PC-9 (cell line): ENCODE data around the gene SDHA. TPM values are rescaled to one million over a fixed set of nuclear protein-coding genes. Genes with fewer than 3 reads are reported as not detected.
A peak's percentile ranks its signal among the peaks of the same experiment; 100 is the strongest.
"Not testable (repeated sequence)": the region's sequence is repeated elsewhere in the genome, so short reads cannot be mapped to it uniquely, and the experiment has no call there.

ENCODE experiments used
- Bru-seq: library from RNA; stranded (reverse); fragments of 400-500 nt; gene quantifications from one replicate; lab custom pipeline; 2021; lab: Mats Ljungman, UMichigan
- BruChase-seq, 2 experiments: library from RNA; stranded (reverse); fragments of 400-500 nt; gene quantifications; one replicate each; lab custom pipeline; 2021; lab: Mats Ljungman, UMichigan
- BruUV-seq: library from RNA; stranded (reverse); fragments of 400-500 nt; replicated peaks from 2 replicates; lab custom pipeline; 2021; lab: Mats Ljungman, UMichigan
- CTCF ChIA-PET: fragments of 300-600 bp; sonication (Branson Sonifier 250); formaldehyde crosslinking; loops from one replicate; lab custom pipeline; 2022; ENCODE audit warnings: antibody characterized with exemption; lab: Charles Lee
- POLR2A ChIA-PET: fragments of 300-600 bp; sonication (Branson Sonifier 250); formaldehyde crosslinking; loops from one replicate; lab custom pipeline; 2022; ENCODE audit warnings: antibody characterized with exemption; ENCODE audit not compliant: unreplicated experiment; lab: Charles Lee
- DNase-seq, 2 experiments: peaks; one replicate each; pipeline versions ENCODE4 v3.0.0 to v3.0.0-alpha.2; 2015 to 2022; ENCODE audit warnings: mixed read lengths in 1 of 2
- H2AFZ ChIP-seq: fragments of 200-600 bp; sonication (generic); 2 replicates; pipeline ENCODE4 v1.8.1; 2017; ENCODE audit warnings: antibody characterized with exemption
- H3F3A ChIP-seq: fragments of 200-600 bp; sonication (generic); 2 replicates; pipeline ENCODE4 v1.8.1; 2017; ENCODE audit warnings: antibody characterized with exemption, mild to moderate bottlenecking, low read depth; ENCODE audit not compliant: insufficient read depth
- H3K27ac ChIP-seq: fragments of 200-600 bp; sonication (generic); 2 replicates; pipeline ENCODE4 v1.6.1; 2016; ENCODE audit warnings: mixed run types
- H3K27me3 ChIP-seq: fragments of 200-600 bp; sonication (generic); 2 replicates; pipeline ENCODE4 v1.6.1; 2016; ENCODE audit warnings: low read depth, mixed run types; ENCODE audit not compliant: insufficient read depth
- H3K36me3 ChIP-seq: fragments of 200-600 bp; sonication (generic); 2 replicates; pipeline ENCODE4 v1.6.1; 2016; ENCODE audit warnings: low read depth, mixed run types
- H3K4me1 ChIP-seq: fragments of 200-600 bp; sonication (generic); replicated peaks from 2 replicates; pipeline ENCODE4 v1.6.1; 2016; ENCODE audit warnings: mixed run types; ENCODE audit not compliant: insufficient read depth
- H3K4me2 ChIP-seq: fragments of 200-600 bp; sonication (generic); 2 replicates; pipeline ENCODE4 v1.6.1; 2017; ENCODE audit warnings: mixed run types
- H3K4me3 ChIP-seq: fragments of 200-600 bp; sonication (generic); 2 replicates; pipeline ENCODE4 v1.6.1; 2016; ENCODE audit warnings: mixed run types
- H3K79me2 ChIP-seq: fragments of 200-600 bp; sonication (generic); 2 replicates; pipeline ENCODE4 v1.6.1; 2017; ENCODE audit warnings: low read depth, mixed run types
- H3K9me2 ChIP-seq: fragments of 200-600 bp; sonication (generic); 2 replicates; pipeline ENCODE4 v1.8.1; 2017; ENCODE audit warnings: mild to moderate bottlenecking; ENCODE audit not compliant: insufficient read depth
- H3K9me3 ChIP-seq: fragments of 200-600 bp; sonication (generic); 2 replicates; pipeline ENCODE4 v1.8.1; 2016; ENCODE audit warnings: low read depth; ENCODE audit not compliant: insufficient read depth
- H4K20me1 ChIP-seq: fragments of 200-600 bp; sonication (generic); 2 replicates; pipeline ENCODE4 v1.8.1; 2017; ENCODE audit not compliant: insufficient read depth
- EZH2 ChIP-seq: fragments of 200-600 bp; sonication (generic); IDR thresholded peaks from 2 replicates; pipeline ENCODE4 v1.8.0; 2017; ENCODE audit warnings: antibody characterized with exemption, low read depth
- intact Hi-C: fragments of 100-400 bp; cut with micrococcal nuclease; formaldehyde crosslinking; loops from one replicate; pipeline ENCODE4 v1.10.0; 2022; ENCODE audit not compliant: unreplicated experiment
- long read RNA-seq: library from polyadenylated mRNA; stranded (forward); transcript quantifications from one replicate; pipeline ENCODE4 v2.0.0, GENCODE V29; 2022
- total RNA-seq: library from RNA; stranded (reverse); gene quantifications from 2 replicates; pipeline ENCODE4 v1.2.3, GENCODE V29; 2021
- TF ChIP-seq, protein P1 (sequence below): fragments of 200-600 bp; sonication (generic); conservative IDR thresholded peaks from 2 replicates; pipeline ENCODE4 v1.6.1; 2017; ENCODE audit warnings: mixed run types, antibody characterized with exemption, mild to moderate bottlenecking, moderate library complexity

SDHA gene
- total RNA-seq (347 and 443 TPM in 2 replicates), Bru-seq, nascent RNA (percentile 90 among the genes with signal in this experiment), BruChase-seq, experiment 1, labeled RNA remaining after a 2-hour chase (percentile 92 among the genes with signal in this experiment), BruChase-seq, experiment 2, labeled RNA remaining after a 6-hour chase (percentile 93 among the genes with signal in this experiment)
- long read RNA-seq, transcript SDHA-204 (13 exons, 2,067 nt): minor isoform, 42 of 921 reads
- long read RNA-seq, transcript SDHA-201 (15 exons, 2,390 nt): major isoform, 791 of 921 reads
- long read RNA-seq, transcript SDHA-214 (6 exons, 3,001 nt): minor isoform, 5 of 921 reads
- long read RNA-seq, partial matches to known transcripts: 30 of 921 reads
- long read RNA-seq, other reads (novel, unspliced or antisense): 49 of 921 reads

DNA sequence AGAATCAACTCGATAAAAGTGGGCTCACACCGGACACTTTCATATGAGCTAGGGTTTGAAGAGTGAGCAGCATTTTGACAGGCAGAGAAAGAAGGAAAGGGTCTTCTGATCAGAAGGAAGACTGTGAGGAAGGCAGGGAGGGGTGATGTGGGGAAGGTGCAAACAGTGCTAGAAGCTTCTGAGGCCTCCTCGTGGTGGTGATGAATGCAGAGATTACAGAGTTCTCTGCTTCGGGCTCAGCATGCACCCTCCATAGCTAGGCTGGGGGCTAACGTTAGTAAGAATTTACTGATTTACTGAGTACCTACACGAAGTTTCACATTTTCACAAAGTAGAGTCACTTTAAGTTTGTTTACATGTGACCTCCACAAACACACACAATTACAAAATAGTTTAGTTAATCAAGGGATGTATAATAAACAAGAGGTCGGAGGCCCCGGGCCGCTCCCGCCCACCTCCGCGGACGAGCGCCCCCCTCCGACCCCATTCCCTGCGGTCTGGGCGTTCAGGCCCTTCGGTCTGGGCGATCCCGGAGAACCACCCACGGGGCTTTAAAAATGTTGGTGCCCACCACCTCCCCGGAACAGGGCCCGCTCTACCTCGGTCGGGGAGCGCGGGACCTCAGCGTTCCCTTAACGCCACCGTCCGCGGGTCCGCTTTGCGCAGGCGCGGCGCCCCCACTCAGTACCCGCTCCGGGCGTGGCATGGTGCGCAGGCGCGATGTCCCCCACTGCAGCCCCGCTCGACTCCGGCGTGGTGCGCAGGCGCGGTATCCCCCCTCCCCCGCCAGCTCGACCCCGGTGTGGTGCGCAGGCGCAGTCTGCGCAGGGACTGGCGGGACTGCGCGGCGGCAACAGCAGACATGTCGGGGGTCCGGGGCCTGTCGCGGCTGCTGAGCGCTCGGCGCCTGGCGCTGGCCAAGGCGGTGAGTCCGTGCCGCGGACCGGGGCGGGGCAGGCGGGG lies at the start of gene SDHA, which contains the start of gene CCDC127:
Gene SDHA (plus strand): TSS at position 827 of the 963 bp plus-strand sequence. CDS start 36 bp downstream, at position 863.
Gene CCDC127 (minus strand): TSS at position 660 of the 963 bp plus-strand sequence. CDS start 1,304 bp downstream, outside the sequence.
- TSS peak; percentile 51 for BruUV-seq
- Histone ChIP-seq H3K4me1 (peaks cover 21% of the 10 kb centered on the region), H2AFZ (peak within 1 kb of the TSS; percentile 98), H3K79me2 (peaks cover 73% of the 10 kb centered on the region), H4K20me1 (peaks cover 45% of the 10 kb centered on the region), H3K4me3 (peak within 1 kb of the TSS; percentile 79), H3K4me2 (peak within 1 kb of the TSS; percentile 89)
- not testable (repeated sequence) for H3K9me2 ChIP-seq, H3K27ac ChIP-seq, H3K9me3 ChIP-seq, H3F3A ChIP-seq, H3K27me3 ChIP-seq, H3K36me3 ChIP-seq
- peak; percentile 86 to 100 for DNase-seq
- ChIA-PET POLR2A (interaction anchor here (0.6 to 2.4 kb wide), 4 partner anchors 53 to 1473 kb away, joined by 3 to 35 read pairs (median 14); partner anchors contain the start of gene PDCD6), CTCF (interaction anchor here (0.6 to 1.3 kb wide), 3 partner anchors 21 to 50 kb away, joined by 3 to 6 read pairs (median 3); no protein-coding TSS in a partner anchor)
- intact Hi-C loops: loop anchor here (1.0 to 2.0 kb wide), 3 partner anchors 29 to 393 kb away; partner anchors contain the start of gene PDCD6
- TF ChIP-seq, protein P1, sequence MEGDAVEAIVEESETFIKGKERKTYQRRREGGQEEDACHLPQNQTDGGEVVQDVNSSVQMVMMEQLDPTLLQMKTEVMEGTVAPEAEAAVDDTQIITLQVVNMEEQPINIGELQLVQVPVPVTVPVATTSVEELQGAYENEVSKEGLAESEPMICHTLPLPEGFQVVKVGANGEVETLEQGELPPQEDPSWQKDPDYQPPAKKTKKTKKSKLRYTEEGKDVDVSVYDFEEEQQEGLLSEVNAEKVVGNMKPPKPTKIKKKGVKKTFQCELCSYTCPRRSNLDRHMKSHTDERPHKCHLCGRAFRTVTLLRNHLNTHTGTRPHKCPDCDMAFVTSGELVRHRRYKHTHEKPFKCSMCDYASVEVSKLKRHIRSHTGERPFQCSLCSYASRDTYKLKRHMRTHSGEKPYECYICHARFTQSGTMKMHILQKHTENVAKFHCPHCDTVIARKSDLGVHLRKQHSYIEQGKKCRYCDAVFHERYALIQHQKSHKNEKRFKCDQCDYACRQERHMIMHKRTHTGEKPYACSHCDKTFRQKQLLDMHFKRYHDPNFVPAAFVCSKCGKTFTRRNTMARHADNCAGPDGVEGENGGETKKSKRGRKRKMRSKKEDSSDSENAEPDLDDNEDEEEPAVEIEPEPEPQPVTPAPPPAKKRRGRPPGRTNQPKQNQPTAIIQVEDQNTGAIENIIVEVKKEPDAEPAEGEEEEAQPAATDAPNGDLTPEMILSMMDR: peak; percentile 67

DNA sequence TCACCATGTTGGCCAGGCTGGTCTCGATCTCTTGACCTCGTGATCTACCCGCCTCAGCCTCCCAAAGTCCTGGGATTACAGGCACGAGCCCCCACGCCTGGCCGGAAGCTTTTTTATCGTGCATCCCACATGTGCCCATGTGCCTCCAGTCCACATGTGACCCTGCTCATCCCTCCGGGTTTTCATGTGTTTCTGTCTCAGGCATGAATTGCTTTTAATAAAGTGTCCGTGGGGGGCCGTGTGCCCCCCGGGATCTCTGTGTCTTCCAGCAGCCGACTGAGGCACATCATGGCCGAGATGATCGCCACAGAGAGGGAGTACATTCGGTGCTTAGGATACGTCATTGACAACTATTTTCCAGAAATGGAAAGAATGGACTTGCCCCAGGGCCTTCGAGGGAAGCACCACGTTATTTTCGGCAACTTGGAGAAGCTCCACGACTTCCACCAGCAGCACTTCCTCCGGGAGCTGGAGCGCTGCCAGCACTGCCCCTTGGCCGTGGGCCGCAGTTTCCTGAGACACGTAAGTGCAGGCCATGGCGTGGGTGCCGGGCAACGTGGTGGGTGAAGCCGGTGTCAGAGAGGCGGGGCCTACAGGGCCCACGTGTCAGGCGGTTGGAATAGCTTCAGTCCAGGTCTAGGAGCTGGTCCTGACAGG lies 48.9 kb upstream of the SDHA start:
- H2AFZ ChIP-seq: no peak overlapping the region
- H3K4me3 ChIP-seq: no peak overlapping the region
- H3K9me3 ChIP-seq: no peaks in the 10 kb centered on the region
- H3K9me2 ChIP-seq: no peaks in the 10 kb centered on the region
- no TSS peak for BruUV-seq
- TF ChIP-seq, protein P1: no peak
- no peak for TF ChIP-seq EZH2
- no peaks in the 10 kb centered on the region for H4K20me1 ChIP-seq
- peaks cover 6% of the 10 kb centered on the region; the same call in 1 of the 2 replicates for H3F3A ChIP-seq
- peaks cover 59% of the 10 kb centered on the region for H3K27me3 ChIP-seq
- no peaks in the 10 kb centered on the region for H3K36me3 ChIP-seq
- no peaks in the 10 kb centered on the region for H3K79me2 ChIP-seq
- ChIA-PET POLR2A (no interaction called here), CTCF (no interaction called here)
- H3K4me1 ChIP-seq: no peaks in the 10 kb centered on the region
- no peak for DNase-seq
- no peak overlapping the region for H3K4me2 ChIP-seq
- no peak overlapping the region for H3K27ac ChIP-seq
- intact Hi-C loops: no loop called here

DNA sequence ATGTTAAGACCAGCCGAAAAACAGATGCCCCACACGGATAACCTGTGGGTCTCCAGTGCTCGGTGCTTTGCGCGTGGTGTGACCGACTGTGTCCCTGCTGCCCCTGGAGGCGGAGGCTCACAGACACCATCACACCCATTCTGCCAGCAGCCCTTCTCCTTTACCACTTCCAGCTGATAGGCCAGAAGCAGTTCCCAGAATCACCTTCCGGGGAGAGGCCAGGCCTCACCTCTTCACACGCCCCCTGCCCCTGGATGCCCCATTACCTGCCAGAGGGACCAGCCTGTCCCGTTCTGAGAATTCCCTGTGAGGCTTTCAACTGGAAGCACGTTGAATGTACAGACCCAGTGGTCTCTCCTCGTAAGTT lies 48.4 kb upstream of the SDHA start:
- no peak for DNase-seq
- Histone ChIP-seq H3K27me3 (peaks cover 64% of the 10 kb centered on the region), H3K79me2 (no peaks in the 10 kb centered on the region), H2AFZ (no peak overlapping the region), H3K4me3 (no peak overlapping the region), H3F3A (peaks cover 1% of the 10 kb centered on the region; the same call in 1 of the 2 replicates), H3K4me2 (no peak overlapping the region), H3K36me3 (no peaks in the 10 kb centered on the region), H3K9me3 (no peaks in the 10 kb centered on the region), H3K4me1 (no peaks in the 10 kb centered on the region), H3K27ac (no peak overlapping the region), H4K20me1 (no peaks in the 10 kb centered on the region), H3K9me2 (no peaks in the 10 kb centered on the region)
- POLR2A ChIA-PET: no interaction called here
- intact Hi-C loops: no loop called here
- no TSS peak for BruUV-seq
- TF ChIP-seq, protein P1: no peak
- TF ChIP-seq EZH2: no peak
- CTCF ChIA-PET: no interaction called here
